Measurements from ENCODE around the gene MGRN1.

The MGRN1 gene

GRCh38 chr16:4652561-4652960, 27.9 kb downstream of the MGRN1 start:
- H4K20me1 ChIP-seq (ENCODE audit: insufficient read depth, low read length): peaks cover 37% of the 10 kb centered on the region
- H3K4me3 ChIP-seq (ENCODE audit: low read depth in 1 of 2, low read length in 2 of 2): no peak overlapping the region
- no peak for DNase-seq
- TF ChIP-seq CTCF (IDR thresholded peaks at IDR 0.05; ENCODE audit: borderline replicate concordance, extremely low read depth, low read length, poor library complexity, severe bottlenecking) (no peak), EZH2 (IDR thresholded peaks at IDR 0.05; ENCODE audit: borderline replicate concordance, low read depth, low read length, severe bottlenecking) (no peak)
- no peak overlapping the region for H2AFZ ChIP-seq (ENCODE audit: low read depth, low read length)
- no peaks in the 10 kb centered on the region for H3K9me3 ChIP-seq (ENCODE audit: insufficient read depth, low read length, severe bottlenecking)
- H3K9ac ChIP-seq (ENCODE audit: low read depth, low read length): no peak overlapping the region
- H3K79me2 ChIP-seq (ENCODE audit: insufficient read depth, low read length): peaks cover 12% of the 10 kb centered on the region; the same call in 1 of the 2 replicates
- no peaks in the 10 kb centered on the region for H3K4me1 ChIP-seq (ENCODE audit: insufficient read depth, low read length)
- H3K4me2 ChIP-seq (ENCODE audit: insufficient read depth, low read length): no peak overlapping the region
- no peak overlapping the region for H3K27ac ChIP-seq (ENCODE audit: low read length)
- no peak for ATAC-seq (ENCODE audit: insufficient read depth, low read depth)
- no peaks in the 10 kb centered on the region for H3K27me3 ChIP-seq (ENCODE audit: insufficient read depth, low read length, poor library complexity)
- peaks cover 70% of the 10 kb centered on the region for H3K36me3 ChIP-seq (ENCODE audit: insufficient read depth, low read length)

- Histone ChIP-seq H3K36me3 (ENCODE audit: insufficient read depth, low read length) (peaks cover 73% of the 10 kb centered on the region), H2AFZ (ENCODE audit: low read depth, low read length) (no peak overlapping the region), H3K79me2 (ENCODE audit: insufficient read depth, low read length) (peaks cover 6% of the 10 kb centered on the region; the same call in 1 of the 2 replicates), H3K4me1 (ENCODE audit: insufficient read depth, low read length) (no peaks in the 10 kb centered on the region), H3K9ac (ENCODE audit: low read depth, low read length) (no peak overlapping the region), H3K4me3 (ENCODE audit: low read depth in 1 of 2, low read length in 2 of 2) (no peak overlapping the region), H3K4me2 (ENCODE audit: insufficient read depth, low read length) (no peak overlapping the region), H4K20me1 (ENCODE audit: insufficient read depth, low read length) (peaks cover 26% of the 10 kb centered on the region), H3K9me3 (ENCODE audit: insufficient read depth, low read length, severe bottlenecking) (no peaks in the 10 kb centered on the region), H3K27ac (ENCODE audit: low read length) (no peak overlapping the region), H3K27me3 (ENCODE audit: insufficient read depth, low read length, poor library complexity) (no peaks in the 10 kb centered on the region)
- no peak for ATAC-seq (ENCODE audit: insufficient read depth, low read depth)
- no peak for DNase-seq
- TF ChIP-seq CTCF (IDR thresholded peaks at IDR 0.05; ENCODE audit: borderline replicate concordance, extremely low read depth, low read length, poor library complexity, severe bottlenecking): no peak
- no peak for TF ChIP-seq EZH2 (IDR thresholded peaks at IDR 0.05; ENCODE audit: borderline replicate concordance, low read depth, low read length, severe bottlenecking)
Measured at GRCh38 chr16:4654011-4654963, 29.7 kb downstream of the MGRN1 start.

GRCh38 chr16:4654964-4655590, 30.5 kb downstream of the MGRN1 start:
- no peak overlapping the region for H2AFZ ChIP-seq (ENCODE audit: low read depth, low read length)
- H3K27ac ChIP-seq (ENCODE audit: low read length): no peak overlapping the region
- H3K9ac ChIP-seq (ENCODE audit: low read depth, low read length): no peak overlapping the region
- no peak overlapping the region for H3K4me2 ChIP-seq (ENCODE audit: insufficient read depth, low read length)
- TF ChIP-seq CTCF (IDR thresholded peaks at IDR 0.05; ENCODE audit: borderline replicate concordance, extremely low read depth, low read length, poor library complexity, severe bottlenecking) (no peak), EZH2 (IDR thresholded peaks at IDR 0.05; ENCODE audit: borderline replicate concordance, low read depth, low read length, severe bottlenecking) (no peak)
- H3K4me3 ChIP-seq (ENCODE audit: low read depth in 1 of 2, low read length in 2 of 2): no peak overlapping the region
- H3K27me3 ChIP-seq (ENCODE audit: insufficient read depth, low read length, poor library complexity): no peaks in the 10 kb centered on the region
- H3K79me2 ChIP-seq (ENCODE audit: insufficient read depth, low read length): peaks cover 2% of the 10 kb centered on the region; the same call in 1 of the 2 replicates
- no peak for DNase-seq
- H3K36me3 ChIP-seq (ENCODE audit: insufficient read depth, low read length): peaks cover 72% of the 10 kb centered on the region
- H4K20me1 ChIP-seq (ENCODE audit: insufficient read depth, low read length): peaks cover 18% of the 10 kb centered on the region
- ATAC-seq (ENCODE audit: insufficient read depth, low read depth): no peak
- no peaks in the 10 kb centered on the region for H3K9me3 ChIP-seq (ENCODE audit: insufficient read depth, low read length, severe bottlenecking)
- H3K4me1 ChIP-seq (ENCODE audit: insufficient read depth, low read length): no peaks in the 10 kb centered on the region
